Hepatocyte (in vitro differentiated cells): ENCODE results near the gene BPI.

ENCODE experiments used
- CTCF ChIP-seq: fragments of 200-600 bp; sonication (generic); IDR thresholded peaks from 2 replicates; pipeline ENCODE4 v1.5.1; 2016; ENCODE audit warnings: antibody characterized with exemption, mild to moderate bottlenecking; ENCODE audit not compliant: poor library complexity
- EZH2 ChIP-seq: fragments of 200-600 bp; sonication (generic); IDR thresholded peaks from 2 replicates; pipeline ENCODE4 v1.6.1; 2016; ENCODE audit warnings: antibody characterized with exemption, mild to moderate bottlenecking, borderline replicate concordance

- TF ChIP-seq EZH2, result no peak
- TF ChIP-seq CTCF, result peak; percentile 22
Measured at GRCh38 chr20:38304845-38305447, 990 bp downstream of the BPI start.
